PC-9 (cell line): ENCODE results near the gene SMIM29.

Experiments
- CTCF ChIP-seq: fragments of 200-600 bp; sonication (generic); conservative IDR thresholded peaks from 2 replicates; pipeline ENCODE4 v1.6.1; 2017; ENCODE audit warnings: mixed run types, antibody characterized with exemption, mild to moderate bottlenecking, moderate library complexity
- EZH2 ChIP-seq: fragments of 200-600 bp; sonication (generic); IDR thresholded peaks from 2 replicates; pipeline ENCODE4 v1.8.0; 2017; ENCODE audit warnings: antibody characterized with exemption, low read depth

GRCh38 chr6:34260576-34261267, 11.9 kb upstream of the SMIM29 start:
- TF ChIP-seq CTCF (no peak), EZH2 (no peak)
